HG02642 (cell line): ENCODE data around the gene PABPC4L.
"Not testable (repeated sequence)": the region's sequence is repeated elsewhere in the genome, so short reads cannot be mapped to it uniquely, and the experiment has no call there.

Experiments
- ATAC-seq: cut with Tn5 transposase; IDR thresholded peaks from one replicate; pipeline ENCODE4 v1.9.1; 2021; ENCODE audit warnings: mild to moderate bottlenecking; ENCODE audit not compliant: unreplicated experiment, poor library complexity

Gene PABPC4L

GRCh38 chr4:134201216-134202161, at the start of gene PABPC4L:
Gene PABPC4L (minus strand): TSS chr4:134201789. CDS start chr4:134201019, 770 bp downstream.
- ATAC-seq: no peak

- ATAC-seq: no peak
Observed at GRCh38 chr4:134251322-134251721, 49.7 kb upstream of the PABPC4L start.

GRCh38 chr4:134243742-134244713, 42.4 kb upstream of the PABPC4L start:
- no peak for ATAC-seq

GRCh38 chr4:134219043-134219442, 17.5 kb upstream of the PABPC4L start:
- no peak for ATAC-seq

DNA sequence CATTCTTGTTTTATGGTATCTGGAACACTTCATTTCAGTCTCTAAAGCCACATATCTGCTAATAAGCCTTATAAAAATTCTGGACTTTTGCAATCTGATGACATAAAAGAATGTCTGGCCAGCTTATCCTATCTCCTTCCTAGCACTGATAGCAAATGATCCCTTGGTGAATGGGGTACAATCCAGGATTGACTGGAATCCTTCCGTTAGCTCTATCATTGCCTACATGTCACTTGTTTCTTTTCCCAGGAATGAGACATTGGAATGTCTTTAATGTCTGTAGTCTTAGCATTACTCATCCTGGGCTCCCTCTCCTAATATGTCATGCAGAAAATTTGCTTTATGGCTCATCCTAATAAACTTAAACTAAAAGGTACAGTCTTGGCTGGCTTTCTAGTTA, 14.8 kb upstream of the PABPC4L start:
- no peak for ATAC-seq

DNA sequence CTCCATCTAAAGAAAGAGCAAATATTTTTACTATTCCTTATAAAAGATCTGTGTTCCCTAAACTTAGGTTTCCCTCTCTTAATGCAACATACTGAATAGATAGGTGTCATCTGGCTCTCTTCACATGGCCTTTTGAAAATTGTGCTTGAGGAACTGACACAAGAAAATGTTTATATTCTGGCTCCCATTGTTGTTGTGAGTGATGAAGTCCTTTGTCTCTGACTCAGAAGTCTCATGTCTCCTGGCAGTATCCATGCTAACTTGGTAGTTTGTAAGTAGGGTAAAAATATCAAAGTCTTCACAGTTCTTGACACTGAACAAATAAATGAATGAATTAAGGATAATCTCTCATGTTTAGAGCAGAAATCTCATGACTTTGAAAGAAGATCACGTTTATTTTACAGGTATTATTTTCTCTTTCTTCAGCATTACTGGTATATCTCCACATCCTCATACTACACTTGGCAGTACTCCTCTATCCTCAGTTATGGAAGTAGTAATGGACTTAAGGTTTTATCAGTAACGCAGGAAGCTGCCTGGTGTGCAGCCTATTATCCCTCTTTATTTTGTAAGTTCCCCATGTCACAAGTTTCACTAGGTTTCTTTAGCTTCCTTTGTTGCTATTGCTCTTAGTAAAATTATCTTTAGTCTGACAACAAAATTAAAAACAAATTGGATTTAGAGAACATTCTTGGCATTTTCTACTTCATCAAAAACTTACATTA, 14.2 kb upstream of the PABPC4L start:
- no peak for ATAC-seq

GRCh38 chr4:134207955-134208354, 6.4 kb upstream of the PABPC4L start:
- not testable (repeated sequence) for ATAC-seq

DNA sequence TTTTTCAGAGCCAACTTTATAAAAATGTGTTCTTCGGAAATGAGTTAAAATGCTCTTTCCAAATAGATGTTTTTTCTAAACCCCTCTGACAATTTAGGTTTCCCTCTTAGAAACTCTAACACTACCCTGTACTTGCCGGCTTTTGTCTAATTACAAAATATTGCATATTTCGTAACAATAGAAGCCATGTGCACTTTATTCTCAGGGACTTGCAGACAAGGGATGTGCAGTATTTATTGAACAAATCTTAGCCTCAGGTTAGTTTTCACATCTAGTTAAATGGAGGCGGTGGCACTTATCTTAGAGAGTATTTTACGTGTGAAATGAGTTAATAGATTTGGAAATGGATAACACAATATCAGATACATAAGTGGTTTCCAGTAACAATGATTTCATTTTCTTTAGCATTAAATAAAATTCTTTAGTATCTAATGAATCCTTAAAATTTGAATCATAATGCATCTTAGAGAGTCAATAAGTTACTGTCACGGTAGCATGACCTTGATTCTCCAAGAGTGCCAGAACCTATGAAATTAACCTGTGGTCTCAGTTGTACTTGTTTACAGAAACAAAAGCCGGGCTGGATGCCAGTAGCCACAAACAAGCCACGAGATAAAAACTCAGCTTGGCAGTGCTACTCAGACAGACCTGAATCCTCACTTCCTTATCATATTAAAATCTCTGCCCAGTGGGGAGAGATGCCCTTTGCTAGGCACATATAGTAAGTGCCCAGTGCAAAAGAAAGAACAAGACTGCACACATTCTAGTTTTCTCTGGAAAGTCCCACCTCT, 772 bp upstream of the PABPC4L start:
- no peak for ATAC-seq

DNA sequence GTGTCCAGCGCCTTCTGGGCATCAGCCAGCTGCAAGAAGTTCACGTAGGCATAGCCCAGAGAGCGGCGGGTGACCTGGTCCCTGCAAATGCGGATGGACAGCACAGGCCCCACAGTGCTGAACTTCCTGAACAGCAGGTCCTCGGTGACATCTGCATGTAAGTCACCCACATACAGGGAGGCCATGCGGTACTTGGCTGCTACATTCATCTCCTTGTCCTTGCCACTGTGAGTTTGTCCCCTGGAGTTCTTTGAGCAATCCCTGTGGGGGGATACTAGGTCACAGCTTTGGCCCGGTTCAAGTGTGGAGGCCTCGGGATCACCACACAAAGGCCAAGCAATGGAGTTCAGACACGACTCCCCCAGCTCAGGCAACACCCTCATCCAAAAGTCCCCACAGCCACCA, 776 bp downstream of the PABPC4L start:
- no peak for ATAC-seq

DNA sequence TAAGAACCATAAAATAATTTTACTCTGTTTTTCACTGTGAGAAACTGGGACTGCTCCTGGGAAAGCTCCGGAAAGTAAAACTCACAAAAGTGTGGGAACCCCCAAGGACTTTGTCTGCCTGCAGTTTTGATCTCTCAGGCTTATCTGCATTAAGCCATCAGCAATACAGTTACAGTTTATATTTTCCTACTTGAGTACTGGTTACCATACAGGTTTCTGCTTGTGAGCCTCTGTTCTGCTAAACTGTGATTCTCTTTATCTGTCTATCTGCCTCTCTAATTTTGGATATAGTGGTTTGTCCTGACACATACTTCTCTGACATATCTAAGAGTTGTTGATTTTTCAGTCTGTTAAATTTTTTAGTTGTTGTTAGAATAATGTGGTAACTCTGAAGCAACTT, 11.6 kb downstream of the PABPC4L start:
- no peak for ATAC-seq

DNA sequence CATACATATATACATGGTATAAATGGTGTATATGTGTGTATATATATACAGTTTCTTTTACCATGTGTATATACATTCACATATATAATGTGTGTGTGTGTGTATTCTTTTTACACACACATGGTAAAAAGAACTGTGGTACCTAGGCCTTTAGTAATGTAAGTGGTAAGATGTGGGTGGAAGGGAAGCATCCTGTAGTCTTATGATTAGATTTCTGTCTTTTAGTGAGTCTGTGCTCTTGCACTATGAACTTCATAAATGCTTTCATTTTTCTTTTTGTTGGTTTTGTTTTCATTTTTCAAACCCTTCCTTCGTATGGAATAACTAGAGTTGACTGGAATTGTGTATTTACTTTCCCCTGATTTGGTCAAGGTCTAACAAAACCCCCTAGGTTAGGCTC, 12.1 kb downstream of the PABPC4L start:
- ATAC-seq: no peak

DNA sequence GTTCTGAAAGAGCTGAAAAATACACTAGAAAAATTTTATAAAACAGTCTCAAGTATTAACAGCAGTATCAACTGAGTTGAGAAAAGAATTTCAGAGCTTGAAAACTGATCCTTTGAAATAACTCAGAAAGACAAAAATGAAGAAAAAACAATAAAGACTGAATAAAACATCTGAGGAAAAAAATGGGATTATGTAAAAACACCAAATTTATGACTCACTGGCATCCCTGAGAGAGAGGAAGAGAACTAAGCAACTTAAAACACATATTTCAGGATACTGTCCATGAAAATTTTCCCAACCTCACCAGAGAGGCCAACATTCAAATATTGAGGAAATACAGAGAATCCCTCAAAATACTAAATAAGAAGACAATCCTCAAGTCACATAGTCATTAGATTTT, 22.9 kb downstream of the PABPC4L start:
- no peak for ATAC-seq

DNA sequence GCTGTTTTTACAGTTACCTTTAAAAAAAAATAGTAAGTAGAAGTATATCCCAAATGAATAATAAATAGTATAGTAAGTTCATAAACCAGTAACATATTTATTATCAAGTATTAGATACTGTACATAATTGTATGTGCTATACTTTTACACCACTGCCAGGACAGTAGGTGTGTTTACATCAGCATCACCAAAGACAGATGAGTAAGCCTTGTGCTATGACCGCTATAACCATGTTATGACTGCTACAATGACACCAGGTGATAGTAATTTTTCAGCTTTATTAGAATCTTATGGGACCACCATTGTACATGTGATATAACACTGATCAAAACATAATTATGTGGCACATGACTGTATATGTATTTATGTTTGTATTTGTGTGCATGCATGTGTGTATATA, 27.3 kb downstream of the PABPC4L start:
- ATAC-seq: no peak

DNA sequence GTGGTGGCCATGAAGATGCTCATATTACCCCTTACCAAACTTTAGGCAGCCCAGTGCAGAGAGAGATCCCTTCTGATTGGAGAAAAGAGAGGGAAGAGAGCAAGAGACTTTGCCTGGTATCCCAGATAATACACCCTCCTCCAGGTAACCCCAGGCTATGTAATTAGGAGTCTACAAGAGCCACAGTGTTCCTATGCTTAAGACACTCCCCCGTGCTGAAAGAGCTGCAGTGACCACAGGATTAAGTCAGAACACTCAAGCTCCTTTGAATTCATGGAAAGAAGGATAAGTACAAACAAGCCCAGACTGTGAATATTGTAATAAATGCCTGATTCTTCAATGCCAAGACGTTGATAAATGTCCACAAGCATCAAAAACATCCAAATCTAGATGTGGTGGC, 41.4 kb downstream of the PABPC4L start:
- no peak for ATAC-seq

- no peak for ATAC-seq
Observed at GRCh38 chr4:134154097-134154496, 47.5 kb downstream of the PABPC4L start.

- no peak for ATAC-seq
Observed at GRCh38 chr4:134147941-134148340, 53.6 kb downstream of the PABPC4L start.
